Prostate gland (tissue), 2 donors: ENCODE data around the gene CRIP2.

Experiments used
- POLR2A ChIP-seq: fragments of 450-650 bp; IDR thresholded peaks from one replicate; pipeline ENCODE4 v1.6.1; 2016; ENCODE audit warnings: antibody characterized with exemption, mild to moderate bottlenecking
- TF ChIP-seq, protein P1 (sequence below), 4 experiments: fragments of 200-600 bp in 2 of 4; fragments of 450-650 bp in 2 of 4; sonication (generic) in 2 of 4; IDR thresholded peaks; 1 replicate in 3 of 4; 2 replicates in 1 of 4; pipeline ENCODE4 v1.5.1; 2016 to 2019; ENCODE audit warnings: antibody characterized with exemption in 4 of 4, mild to moderate bottlenecking in 2 of 4, moderate library complexity in 2 of 4

DNA sequence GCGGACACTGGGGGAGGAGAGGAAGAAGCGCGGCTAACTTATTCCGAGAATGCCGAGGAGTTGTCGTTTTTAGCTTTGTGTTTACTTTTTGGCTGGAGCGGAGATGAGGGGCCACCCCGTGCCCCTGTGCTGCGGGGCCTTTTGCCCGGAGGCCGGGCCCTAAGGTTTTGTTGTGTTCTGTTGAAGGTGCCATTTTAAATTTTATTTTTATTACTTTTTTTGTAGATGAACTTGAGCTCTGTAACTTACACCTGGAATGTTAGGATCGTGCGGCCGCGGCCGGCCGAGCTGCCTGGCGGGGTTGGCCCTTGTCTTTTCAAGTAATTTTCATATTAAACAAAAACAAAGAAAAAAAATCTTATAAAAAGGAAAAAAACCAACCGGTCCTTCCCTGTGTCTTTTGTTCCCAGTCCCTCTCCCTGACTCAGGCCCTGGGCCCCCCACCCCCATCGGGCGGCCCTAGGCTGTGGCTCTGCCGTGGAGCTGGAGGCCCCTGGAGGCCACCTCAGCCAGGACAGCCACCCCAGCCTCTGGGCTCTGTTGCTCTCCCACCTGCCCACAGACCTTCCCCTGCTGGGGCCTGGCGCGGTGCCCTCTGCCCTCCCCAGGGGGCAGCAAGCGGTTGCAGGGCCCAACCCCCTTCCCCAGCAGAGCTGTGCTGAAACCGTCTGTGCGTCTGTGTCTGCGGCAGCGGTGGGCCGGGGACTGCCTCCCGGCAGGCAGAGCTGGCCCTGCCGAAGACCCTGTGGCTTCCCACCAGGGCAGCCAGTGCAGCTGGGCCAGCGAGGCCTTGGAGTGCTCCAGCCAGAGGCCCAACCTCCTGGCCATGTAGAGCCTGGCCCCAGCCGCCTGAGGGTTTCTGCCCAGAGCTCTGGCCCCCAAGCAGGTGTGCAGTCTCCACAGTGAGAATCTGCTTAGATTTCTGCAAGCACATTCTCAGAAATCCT lies 4.0 kb upstream of the CRIP2 start:
- TF ChIP-seq, protein P1, sequence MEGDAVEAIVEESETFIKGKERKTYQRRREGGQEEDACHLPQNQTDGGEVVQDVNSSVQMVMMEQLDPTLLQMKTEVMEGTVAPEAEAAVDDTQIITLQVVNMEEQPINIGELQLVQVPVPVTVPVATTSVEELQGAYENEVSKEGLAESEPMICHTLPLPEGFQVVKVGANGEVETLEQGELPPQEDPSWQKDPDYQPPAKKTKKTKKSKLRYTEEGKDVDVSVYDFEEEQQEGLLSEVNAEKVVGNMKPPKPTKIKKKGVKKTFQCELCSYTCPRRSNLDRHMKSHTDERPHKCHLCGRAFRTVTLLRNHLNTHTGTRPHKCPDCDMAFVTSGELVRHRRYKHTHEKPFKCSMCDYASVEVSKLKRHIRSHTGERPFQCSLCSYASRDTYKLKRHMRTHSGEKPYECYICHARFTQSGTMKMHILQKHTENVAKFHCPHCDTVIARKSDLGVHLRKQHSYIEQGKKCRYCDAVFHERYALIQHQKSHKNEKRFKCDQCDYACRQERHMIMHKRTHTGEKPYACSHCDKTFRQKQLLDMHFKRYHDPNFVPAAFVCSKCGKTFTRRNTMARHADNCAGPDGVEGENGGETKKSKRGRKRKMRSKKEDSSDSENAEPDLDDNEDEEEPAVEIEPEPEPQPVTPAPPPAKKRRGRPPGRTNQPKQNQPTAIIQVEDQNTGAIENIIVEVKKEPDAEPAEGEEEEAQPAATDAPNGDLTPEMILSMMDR (IDR thresholded peaks at IDR 0.05) = no peak
- TF ChIP-seq POLR2A = no peak
